Putamen (tissue), 1 donor: ENCODE data around the gene SARS1.
"Not testable (repeated sequence)": the region's sequence is repeated elsewhere in the genome, so short reads cannot be mapped to it uniquely, and the experiment has no call there.

Experiments used
- DNase-seq: peaks from one replicate; pipeline ENCODE4 v3.0.0-alpha.2; 2016; ENCODE audit warnings: low spot score

Gene SARS1

GRCh38 chr1:109275706-109276345, 62.1 kb downstream of the SARS1 start:
- no peak for DNase-seq

- peak; percentile 71 for DNase-seq
These were observed 63.9 kb downstream of the SARS1 start for GRCh38 chr1:109277434-109278204.

- DNase-seq: no peak
These were observed 66.0 kb downstream of the SARS1 start for GRCh38 chr1:109279615-109280278.

- no peak for DNase-seq
These were observed 67.1 kb downstream of the SARS1 start for GRCh38 chr1:109280862-109281261.

GRCh38 chr1:109281680-109282496, 68.2 kb downstream of the SARS1 start:
- DNase-seq: no peak

GRCh38 chr1:109282497-109282951, 68.8 kb downstream of the SARS1 start:
- no peak for DNase-seq

GRCh38 chr1:109282952-109283747, 69.4 kb downstream of the SARS1 start, which contains the start of gene PSRC1:
Gene PSRC1 (minus strand): TSS chr1:109283145.
- peak; percentile 98 for DNase-seq

GRCh38 chr1:109283748-109284600, 70.3 kb downstream of the SARS1 start:
- no peak for DNase-seq

- DNase-seq: not testable (repeated sequence)
These were observed 73.0 kb downstream of the SARS1 start for GRCh38 chr1:109286762-109287161.
